Erythroblast (primary cell): ENCODE results near the gene AUTS2.
"Not testable (repeated sequence)": the region's sequence is repeated elsewhere in the genome, so short reads cannot be mapped to it uniquely, and the experiment has no call there.

Experiments
- DNase-seq, 2 experiments: peaks; one replicate each; lab custom pipeline; 2025; lab: John Stamatoyannopoulos, UW
- GATA1 ChIP-seq: IDR thresholded peaks from 2 replicates; pipeline ENCODE4 v1.6.1; 2011; ENCODE audit warnings: low read depth, mild to moderate bottlenecking, control low read depth, low read length, moderate library complexity
- POLR2A ChIP-seq: IDR thresholded peaks from 2 replicates; pipeline ENCODE4 v1.6.1; 2011; ENCODE audit warnings: mild to moderate bottlenecking, low read length

Gene AUTS2

DNA sequence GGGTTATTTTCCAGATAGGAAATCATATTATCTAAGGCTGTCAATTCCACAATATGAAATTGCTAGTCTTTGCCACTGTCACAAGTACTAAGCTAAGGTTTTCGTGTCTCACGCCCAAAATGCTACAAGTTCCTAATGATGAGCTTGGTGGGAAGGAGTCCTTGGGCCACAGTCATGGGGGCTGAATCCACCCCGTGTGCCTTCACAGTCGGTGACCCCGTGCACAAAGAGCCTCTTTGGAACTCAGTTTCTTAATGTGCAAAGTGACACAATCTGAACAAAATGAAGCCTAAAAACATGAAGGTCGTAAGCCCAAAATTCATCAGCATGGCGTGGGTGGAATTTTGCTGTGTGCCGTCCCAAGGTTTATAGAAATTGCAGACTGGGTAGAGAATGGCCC, 1196.7 kb downstream of the AUTS2 start:
- no peak for DNase-seq
- TF ChIP-seq POLR2A, result no peak
- no peak for TF ChIP-seq GATA1

DNA sequence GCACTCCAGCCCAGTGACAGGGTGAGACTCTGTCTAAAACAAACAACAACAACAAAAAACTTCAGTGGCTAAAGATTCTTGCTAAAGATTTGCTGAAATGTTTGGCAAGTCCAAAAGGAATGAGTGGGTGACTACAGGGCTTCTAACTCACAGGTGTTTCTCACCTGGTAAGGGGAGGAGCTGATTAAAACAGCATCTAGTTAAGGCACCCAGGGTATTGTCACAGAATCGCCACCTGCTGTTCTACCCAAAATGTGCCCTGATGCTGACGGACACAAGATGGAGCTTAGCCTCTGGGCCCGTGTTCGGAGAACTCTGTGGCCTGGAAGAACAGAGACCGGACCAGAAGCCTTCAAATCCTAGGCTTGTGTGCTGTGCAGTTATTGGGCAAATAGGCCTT, 1197.7 kb downstream of the AUTS2 start:
- TF ChIP-seq GATA1 (no peak), POLR2A (no peak)
- no peak for DNase-seq

DNA sequence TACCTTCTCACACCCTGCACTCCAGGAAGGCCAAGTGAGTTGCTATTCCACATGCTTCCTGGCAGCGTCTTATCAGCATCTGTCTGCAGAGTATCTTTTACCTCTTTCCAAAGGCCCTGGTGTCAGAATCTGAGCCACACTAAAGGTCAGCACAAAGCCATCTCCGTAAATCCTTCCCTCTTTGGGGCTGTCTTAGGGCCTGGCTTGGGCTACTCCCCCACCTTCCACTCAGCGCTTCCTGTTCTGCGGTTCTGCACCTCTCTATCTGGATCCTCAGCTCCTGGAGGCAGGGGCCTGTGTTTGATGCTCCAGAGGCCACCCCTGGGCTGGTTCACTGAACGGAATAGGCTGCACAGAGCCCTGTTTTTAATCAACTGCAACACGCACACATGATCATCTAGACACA, 1198.8 kb downstream of the AUTS2 start:
- no peak for DNase-seq

DNA sequence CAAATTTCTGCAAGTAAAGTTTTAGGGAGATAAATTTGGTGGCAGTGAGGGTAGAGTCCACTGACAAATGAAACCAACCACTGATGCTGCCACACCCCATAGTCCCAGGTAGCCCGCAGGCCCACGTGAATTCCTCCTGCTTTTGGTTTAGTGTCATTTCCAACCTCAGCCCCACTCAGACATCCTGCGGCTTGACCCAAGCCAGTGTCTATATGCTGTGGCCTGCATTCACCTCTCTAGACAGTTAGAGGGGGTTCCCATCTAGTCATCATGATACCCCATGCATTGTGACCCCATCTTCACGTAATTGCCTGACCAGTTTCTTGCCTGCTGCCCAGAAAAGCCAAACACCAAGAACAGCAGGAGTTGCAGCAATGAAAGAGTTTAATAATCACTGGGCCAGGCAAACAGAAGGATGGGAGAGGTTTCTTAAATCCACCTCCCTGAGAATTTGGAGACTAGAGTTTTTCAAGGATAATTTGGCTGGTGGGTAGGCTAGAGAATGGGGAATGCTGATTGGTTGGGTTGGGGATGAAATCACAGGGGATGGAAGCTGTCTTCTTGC, 1201.6 kb downstream of the AUTS2 start:
- TF ChIP-seq POLR2A, result no peak
- TF ChIP-seq GATA1, result no peak
- DNase-seq, result no peak

More for the DNA sequence above, 1198.8 kb downstream of the AUTS2 start:
- TF ChIP-seq GATA1 (no peak), POLR2A (no peak)

DNA sequence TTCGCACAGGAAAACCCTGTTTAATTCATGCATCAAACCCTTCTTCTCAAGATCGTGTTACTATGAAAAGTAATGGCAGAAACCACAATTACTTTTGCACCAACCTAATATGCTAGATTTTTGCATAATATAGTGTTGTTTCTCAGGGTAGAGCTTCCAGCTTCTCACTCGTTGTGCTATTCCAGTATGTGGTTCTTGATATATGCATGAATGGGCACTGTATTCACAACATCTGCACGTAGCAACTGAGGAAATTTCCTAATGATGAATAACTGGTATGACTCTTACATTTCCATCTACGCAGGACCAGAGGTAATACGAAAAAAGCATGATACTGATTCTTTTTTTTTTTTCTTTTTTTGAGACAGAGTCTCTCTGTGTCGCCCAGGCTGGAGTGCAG, 1207.1 kb downstream of the AUTS2 start:
- TF ChIP-seq GATA1, result no peak
- no peak for TF ChIP-seq POLR2A
- DNase-seq, result no peak

DNA sequence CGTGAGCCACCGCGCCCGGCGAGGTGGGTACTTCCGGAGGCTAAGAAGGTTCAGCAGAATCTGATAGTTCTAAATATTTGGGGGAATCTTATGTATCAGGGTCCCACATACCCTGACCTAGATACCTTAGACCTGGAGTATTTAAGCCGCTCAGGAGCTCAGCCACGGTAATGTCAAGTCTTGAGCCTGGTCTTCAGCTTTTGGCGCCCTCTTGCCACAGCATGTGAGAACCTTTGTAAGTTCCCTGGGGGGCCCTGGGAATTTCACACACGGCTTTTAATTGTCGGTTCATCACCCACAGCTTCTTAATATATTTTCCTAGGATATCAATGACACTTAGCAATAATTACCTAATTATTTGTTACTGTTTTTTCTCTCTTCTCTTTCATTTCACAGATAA, 1209.4 kb downstream of the AUTS2 start:
- TF ChIP-seq POLR2A (no peak), GATA1 (no peak)
- DNase-seq, result no peak

DNA sequence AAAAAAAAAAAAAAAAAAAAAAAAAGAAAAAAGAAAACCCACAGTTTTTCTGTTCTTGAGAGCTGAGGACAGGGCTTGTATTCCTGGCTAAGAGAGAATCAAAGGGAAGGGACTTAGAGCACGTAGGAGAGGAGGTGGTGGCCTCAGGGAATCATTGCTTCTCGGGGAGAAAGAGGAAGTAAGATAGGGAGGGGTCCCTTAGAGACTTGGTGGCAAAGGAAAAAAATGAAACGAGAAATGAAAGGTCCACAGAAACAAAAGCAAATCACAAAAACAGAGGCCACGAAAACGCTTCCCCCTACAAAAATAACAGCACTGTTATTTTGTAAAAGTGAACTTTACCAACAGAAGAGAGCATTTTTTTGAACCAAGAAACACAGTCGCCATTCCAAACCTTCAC, 1210.6 kb downstream of the AUTS2 start:
- no peak for TF ChIP-seq GATA1
- no peak for TF ChIP-seq POLR2A
- no peak for DNase-seq

DNA sequence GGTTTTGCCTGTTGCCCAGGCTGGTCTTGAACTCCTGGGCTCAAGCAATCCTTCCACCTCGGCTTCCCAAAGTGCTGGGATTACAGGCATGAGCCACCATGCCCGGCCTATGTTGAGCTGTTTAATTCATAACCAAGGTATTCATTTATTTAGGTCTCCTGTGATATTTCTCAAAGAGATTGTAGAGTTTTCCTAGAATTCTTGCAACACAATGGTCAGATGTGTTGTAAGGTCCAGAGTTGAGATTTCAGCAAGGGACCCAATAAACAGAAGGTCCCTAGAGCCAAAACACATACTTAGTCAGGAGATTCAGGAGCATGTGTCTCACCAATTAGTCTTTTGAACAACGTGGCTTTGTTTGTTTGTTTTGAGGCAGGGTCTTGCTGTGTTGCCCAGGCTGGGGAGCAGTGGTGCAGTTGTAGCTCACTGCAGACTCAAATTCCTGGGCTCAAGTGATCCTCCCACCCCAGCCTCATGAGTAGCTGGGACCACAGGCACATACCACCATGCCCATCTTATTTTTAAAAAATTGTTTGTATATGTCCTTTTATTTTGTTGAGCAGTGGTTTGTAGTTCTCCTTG, 1212.4 kb downstream of the AUTS2 start:
- TF ChIP-seq GATA1 (no peak), POLR2A (no peak)
- no peak for DNase-seq

DNA sequence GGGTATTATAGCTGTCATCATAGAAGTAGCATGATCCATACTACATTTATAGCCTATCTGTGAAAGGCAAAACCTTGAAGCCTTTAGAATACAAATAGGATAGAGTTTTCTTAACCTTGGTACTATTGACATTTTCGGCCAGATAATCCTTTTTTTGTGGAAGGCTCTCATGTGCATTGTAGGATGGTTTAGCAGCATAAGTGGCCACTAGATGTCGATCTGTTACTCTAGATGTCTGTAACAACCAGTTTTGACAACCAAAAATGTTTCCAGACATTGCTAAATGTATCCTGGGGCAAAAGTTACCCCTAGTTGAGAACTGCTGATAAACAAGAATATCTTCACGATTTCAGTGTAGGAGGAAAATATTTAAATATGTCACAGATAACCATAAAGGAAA, 1214.2 kb downstream of the AUTS2 start:
- DNase-seq, result no peak
- TF ChIP-seq GATA1 (no peak), POLR2A (no peak)

DNA sequence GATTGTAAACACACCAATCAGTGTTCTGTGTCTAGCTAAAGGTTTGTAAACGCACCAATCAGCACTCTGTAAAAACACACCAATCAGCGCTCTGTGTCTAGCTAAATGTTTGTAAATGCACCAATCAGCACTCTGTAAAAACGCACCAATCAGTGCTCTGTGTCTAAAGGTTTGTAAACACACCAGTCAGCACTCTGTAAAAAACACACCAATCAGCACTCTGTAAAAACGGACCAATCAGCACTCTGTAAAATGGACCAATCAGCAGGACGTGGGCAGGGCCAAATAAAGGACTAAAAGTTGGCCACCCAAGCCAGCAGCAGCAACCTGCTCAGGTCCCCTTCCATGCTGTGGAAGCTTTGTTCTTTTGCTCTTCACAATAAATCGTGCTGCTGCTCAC, 1224.2 kb downstream of the AUTS2 start:
- not testable (repeated sequence) for DNase-seq

DNA sequence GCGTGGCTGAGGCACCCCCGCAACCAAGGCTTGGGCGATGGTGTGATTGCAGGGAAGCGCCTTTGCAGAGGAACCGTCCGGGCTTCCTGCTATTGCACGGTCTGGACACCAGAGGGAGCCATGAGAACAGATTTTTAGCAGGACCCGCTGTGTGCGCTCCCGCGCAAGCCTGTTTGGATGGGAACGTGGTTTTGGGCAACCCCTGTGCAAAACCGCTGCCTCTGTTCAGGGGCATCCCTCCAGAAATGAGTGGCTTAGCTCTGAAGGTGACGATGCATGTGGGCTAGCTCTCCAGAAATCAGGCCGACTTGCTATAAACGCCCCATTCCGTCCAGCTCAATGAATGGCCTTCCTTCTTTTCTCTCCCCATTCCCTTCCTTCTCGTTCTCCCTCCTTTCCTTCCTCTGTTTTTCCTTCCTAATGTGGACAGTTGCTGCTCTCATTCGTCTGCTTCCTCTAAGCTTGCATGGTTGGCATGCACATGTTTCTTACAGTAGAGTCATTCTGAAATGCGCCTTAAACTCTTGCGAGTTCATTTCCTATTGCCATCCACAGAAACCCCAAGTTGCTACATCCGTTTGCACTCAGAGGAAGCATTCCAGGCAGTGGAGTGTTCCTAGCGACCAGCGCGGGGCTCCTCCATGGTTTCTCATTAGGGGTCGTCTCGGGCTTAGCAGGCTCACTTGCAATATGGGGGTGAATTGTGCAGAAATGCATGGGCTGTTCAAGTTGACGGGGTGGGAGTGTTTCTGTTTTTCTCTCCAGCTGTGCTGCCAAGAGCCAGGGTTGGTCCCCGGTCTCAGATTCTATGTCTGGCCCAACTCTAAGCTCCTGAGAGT, 1231.2 kb downstream of the AUTS2 start:
- no peak for TF ChIP-seq GATA1
- TF ChIP-seq POLR2A, result no peak
- DNase-seq, result peak; percentile 44 to 62

DNA sequence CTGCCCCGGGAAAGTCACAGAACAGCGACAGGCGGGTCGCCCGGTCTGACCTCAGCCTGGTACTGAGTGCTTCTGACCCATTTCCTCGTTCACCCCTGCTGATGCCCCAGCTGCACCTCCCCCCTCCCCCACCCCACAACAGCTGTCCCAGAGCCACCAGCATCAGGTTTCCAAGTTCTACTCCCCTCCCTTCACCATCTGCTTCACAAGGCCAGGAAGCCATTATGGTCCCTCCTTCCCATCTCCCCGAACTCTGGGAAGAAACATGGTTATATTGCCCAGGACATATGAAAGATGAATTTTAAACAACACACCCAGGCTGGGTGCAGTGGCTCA, 1231.8 kb downstream of the AUTS2 start:
- TF ChIP-seq POLR2A, result no peak
- TF ChIP-seq GATA1, result no peak
- no peak for DNase-seq

DNA sequence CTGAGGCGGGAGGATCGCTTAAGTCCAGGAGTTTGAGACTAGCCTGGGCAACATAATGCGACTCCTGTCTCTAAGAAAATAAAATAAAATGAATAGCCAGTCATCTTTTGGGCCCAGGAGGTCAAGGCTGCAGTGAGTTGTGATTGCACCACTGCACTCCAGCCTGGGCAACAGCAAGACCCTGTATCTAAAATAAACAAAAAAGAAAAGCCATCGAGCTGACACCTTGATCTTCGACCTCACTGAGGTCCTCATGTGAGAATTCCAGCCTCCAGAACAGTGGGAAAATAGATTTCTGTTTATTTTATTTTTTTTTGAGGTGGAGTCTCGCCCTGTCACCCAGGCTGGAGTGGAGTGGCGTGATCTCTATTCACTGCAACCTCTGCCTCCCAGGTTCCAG, 1232.2 kb downstream of the AUTS2 start:
- no peak for TF ChIP-seq GATA1
- no peak for TF ChIP-seq POLR2A
- DNase-seq, result no peak

DNA sequence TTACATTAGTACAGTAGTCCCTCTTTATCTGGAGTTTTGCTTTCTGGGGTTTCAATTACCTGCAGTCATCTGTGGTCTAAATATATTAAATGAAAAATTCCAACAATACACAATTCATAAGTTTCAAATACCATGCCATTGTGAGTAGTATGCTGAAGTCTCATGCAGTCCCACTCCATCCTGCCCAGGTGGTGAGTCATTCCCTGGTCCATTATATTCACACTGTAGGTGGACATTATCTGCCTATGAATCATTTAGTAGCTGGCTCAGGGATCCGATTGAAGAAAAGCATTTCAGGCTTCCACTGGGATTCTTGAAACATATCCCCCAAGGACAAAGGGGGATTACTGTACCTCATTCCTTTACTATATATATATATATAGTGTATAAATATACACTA, 1235.5 kb downstream of the AUTS2 start:
- TF ChIP-seq POLR2A, result no peak
- no peak for TF ChIP-seq GATA1
- DNase-seq, result no peak

DNA sequence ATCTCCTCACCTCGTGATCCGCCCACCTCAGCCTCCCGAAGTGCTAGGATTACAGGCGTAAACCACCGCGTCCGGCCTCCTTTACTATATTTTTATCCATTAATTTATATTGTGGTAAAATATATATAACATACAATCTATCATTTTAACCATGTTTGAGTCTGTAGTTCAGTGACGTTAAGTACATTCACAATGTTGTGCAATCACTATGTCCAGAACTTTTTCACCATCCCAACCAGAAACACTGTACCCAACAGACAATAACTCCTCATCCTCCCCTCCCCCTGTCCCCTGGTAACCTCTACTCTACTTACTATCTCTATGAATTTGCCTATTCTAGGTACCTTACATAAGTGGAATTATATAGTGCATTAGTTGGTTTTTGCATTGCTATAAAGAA, 1236.1 kb downstream of the AUTS2 start:
- DNase-seq, result no peak
- TF ChIP-seq POLR2A (no peak), GATA1 (no peak)

DNA sequence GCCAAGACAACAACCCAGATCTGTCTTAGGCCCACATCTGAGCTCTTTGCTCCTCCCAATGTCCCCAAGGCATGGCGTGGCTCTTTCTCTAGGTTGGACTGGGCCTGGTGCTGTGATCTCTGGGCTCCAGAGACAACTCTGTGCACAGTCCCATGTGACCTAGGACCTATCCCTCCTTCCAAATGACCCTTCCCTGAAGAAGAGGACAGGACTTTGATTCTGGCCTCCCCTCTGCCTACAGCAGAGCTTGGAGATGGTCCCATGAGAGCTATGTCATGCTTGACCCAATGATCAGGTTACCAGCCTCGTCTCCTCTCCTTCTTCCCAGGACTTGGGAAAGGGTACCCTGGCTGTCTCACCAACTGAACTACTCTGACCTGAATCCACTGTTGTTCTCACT, 1237.4 kb downstream of the AUTS2 start:
- no peak for DNase-seq
- no peak for TF ChIP-seq GATA1
- TF ChIP-seq POLR2A, result no peak

DNA sequence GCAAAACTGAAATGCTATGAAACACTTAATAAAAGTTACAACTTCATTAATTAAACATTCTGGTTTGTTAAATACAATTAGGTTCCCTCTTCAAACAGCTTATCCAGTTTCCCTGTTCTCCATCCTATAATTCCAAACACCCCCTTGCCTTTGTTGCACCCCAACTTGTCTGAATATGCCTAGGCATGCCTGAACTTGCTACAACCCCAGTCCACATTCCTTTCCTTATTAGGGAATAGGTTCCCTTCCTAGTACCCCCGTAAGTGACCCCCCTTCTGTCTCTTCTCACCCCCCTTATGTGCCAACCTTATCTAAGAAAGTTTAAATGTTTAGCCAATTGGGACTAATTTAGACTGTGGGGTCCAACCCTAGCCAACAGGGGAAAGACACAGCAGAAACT, 1238.0 kb downstream of the AUTS2 start:
- TF ChIP-seq GATA1 (no peak), POLR2A (no peak)
- no peak for DNase-seq
